Testis (tissue), 2 donors: ENCODE data around the gene CA9.

Source experiments
- CTCF ChIP-seq, 3 experiments: fragments of 450-650 bp in 2 of 3; fragments of 200-600 bp in 1 of 3; sonication (generic) in 1 of 3; IDR thresholded peaks; one replicate each; pipeline ENCODE4 v1.5.1; 2016 to 2019; ENCODE audit warnings: antibody characterized with exemption in 3 of 3, mild to moderate bottlenecking in 2 of 3, moderate library complexity in 1 of 3
- POLR2A ChIP-seq: fragments of 450-650 bp; IDR thresholded peaks from one replicate; pipeline ENCODE4 v1.6.1; 2017; ENCODE audit warnings: antibody characterized with exemption, mild to moderate bottlenecking, moderate library complexity

- TF ChIP-seq CTCF (IDR thresholded peaks at IDR 0.05) (no peak), POLR2A (no peak)
Observed at GRCh38 chr9:35658968-35659220, 14.8 kb upstream of the CA9 start.
